Right atrium auricular region (tissue), 2 donors: ENCODE data around the gene ASB6. TPM values are rescaled to one million over a fixed set of nuclear protein-coding genes. Genes with fewer than 3 reads are reported as not detected.

Experiments
- DNase-seq: peaks from one replicate; pipeline ENCODE4 v3.0.0-alpha.2; 2019; ENCODE audit warnings: low spot score
- H3K27ac ChIP-seq, 2 donors: fragments of 200-600 bp; sonication (generic); 1 replicate in 1 of 2; 2 replicates in 1 of 2; pipeline ENCODE4 v1.5.1; 2016 to 2019
- H3K27me3 ChIP-seq, 2 donors: fragments of 200-600 bp; sonication (generic); one replicate each; pipeline versions ENCODE4 v1.5.1 to v1.6.0; 2017 to 2019
- H3K36me3 ChIP-seq: fragments of 200-600 bp; sonication (generic); one replicate; pipeline ENCODE4 v1.5.1; 2016
- H3K4me1 ChIP-seq, 2 donors: fragments of 200-600 bp; sonication (generic); one replicate each; pipeline versions ENCODE4 v1.5.1 to v1.6.0; 2017 to 2019
- H3K4me3 ChIP-seq, 2 donors: fragments of 200-600 bp; sonication (generic); 1 replicate in 1 of 2; 2 replicates in 1 of 2; pipeline ENCODE4 v1.5.1; 2017 to 2019; ENCODE audit warnings: mild to moderate bottlenecking in 1 of 2, moderate library complexity in 1 of 2
- H3K9me3 ChIP-seq, 2 donors: fragments of 200-600 bp; sonication (generic); one replicate each; pipeline ENCODE4 v1.5.1; 2019
- total RNA-seq, 2 donors: library from RNA; depleted of rRNA; stranded (reverse); fragments of >200 nt; gene quantifications; one replicate each; pipeline ENCODE4 v1.1.0, GENCODE V29; 2016
- TF ChIP-seq, protein P1 (sequence below), 2 donors: fragments of 200-600 bp; sonication (generic); IDR thresholded peaks; one replicate each; pipeline ENCODE4 v1.5.1; 2019; ENCODE audit warnings: antibody characterized with exemption in 2 of 2

The ASB6 gene
- total RNA-seq, 2 donors from 2014 or later = 10.2 to 12.6 TPM

GRCh38 chr9:129650680-129651235 is 8.8 kb upstream of the ASB6 start:
- no peaks in the 10 kb centered on the region for H3K27me3 ChIP-seq
- no peaks in the 10 kb centered on the region for H3K36me3 ChIP-seq
- no peak for DNase-seq
- TF ChIP-seq, protein P1, sequence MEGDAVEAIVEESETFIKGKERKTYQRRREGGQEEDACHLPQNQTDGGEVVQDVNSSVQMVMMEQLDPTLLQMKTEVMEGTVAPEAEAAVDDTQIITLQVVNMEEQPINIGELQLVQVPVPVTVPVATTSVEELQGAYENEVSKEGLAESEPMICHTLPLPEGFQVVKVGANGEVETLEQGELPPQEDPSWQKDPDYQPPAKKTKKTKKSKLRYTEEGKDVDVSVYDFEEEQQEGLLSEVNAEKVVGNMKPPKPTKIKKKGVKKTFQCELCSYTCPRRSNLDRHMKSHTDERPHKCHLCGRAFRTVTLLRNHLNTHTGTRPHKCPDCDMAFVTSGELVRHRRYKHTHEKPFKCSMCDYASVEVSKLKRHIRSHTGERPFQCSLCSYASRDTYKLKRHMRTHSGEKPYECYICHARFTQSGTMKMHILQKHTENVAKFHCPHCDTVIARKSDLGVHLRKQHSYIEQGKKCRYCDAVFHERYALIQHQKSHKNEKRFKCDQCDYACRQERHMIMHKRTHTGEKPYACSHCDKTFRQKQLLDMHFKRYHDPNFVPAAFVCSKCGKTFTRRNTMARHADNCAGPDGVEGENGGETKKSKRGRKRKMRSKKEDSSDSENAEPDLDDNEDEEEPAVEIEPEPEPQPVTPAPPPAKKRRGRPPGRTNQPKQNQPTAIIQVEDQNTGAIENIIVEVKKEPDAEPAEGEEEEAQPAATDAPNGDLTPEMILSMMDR (IDR thresholded peaks at IDR 0.05) = no peak
- no peaks in the 10 kb centered on the region for H3K9me3 ChIP-seq
- H3K4me1 ChIP-seq = no peaks in the 10 kb centered on the region
- no peak overlapping the region for H3K27ac ChIP-seq
- H3K4me3 ChIP-seq = no peak overlapping the region

- DNase-seq = no peak
- Histone ChIP-seq H3K27ac (no peak overlapping the region), H3K36me3 (no peaks in the 10 kb centered on the region), H3K9me3 (no peaks in the 10 kb centered on the region), H3K4me1 (no peaks in the 10 kb centered on the region), H3K27me3 (no peaks in the 10 kb centered on the region), H3K4me3 (no peak overlapping the region)
- TF ChIP-seq, protein P1 (IDR thresholded peaks at IDR 0.05) = no peak
Observed at GRCh38 chr9:129649726-129650679, 8.1 kb upstream of the ASB6 start.

DNA sequence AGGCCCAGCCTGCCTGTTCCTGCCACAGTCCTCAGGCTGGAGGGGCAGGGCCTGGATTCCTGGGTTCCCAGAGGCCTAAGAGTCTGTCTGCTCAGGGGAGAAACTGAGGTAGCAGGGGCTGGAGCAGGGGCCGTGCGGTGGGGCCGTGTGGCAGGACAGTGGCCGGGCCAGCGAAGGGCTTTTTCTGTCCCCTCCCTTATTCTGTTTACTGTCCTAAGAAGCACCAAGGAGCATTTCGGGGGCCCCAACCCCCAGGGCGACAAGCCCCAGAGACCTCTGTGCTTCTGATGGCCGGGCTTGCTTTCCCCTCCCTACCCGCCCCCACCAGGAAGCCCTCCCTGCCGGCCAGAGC is 6.8 kb upstream of the ASB6 start:
- Histone ChIP-seq H3K9me3 (no peaks in the 10 kb centered on the region), H3K4me3 (no peak overlapping the region), H3K4me1 (no peaks in the 10 kb centered on the region), H3K36me3 (no peaks in the 10 kb centered on the region), H3K27me3 (no peaks in the 10 kb centered on the region), H3K27ac (no peak overlapping the region)
- TF ChIP-seq, protein P1 (IDR thresholded peaks at IDR 0.05) = no peak
- no peak for DNase-seq

DNA sequence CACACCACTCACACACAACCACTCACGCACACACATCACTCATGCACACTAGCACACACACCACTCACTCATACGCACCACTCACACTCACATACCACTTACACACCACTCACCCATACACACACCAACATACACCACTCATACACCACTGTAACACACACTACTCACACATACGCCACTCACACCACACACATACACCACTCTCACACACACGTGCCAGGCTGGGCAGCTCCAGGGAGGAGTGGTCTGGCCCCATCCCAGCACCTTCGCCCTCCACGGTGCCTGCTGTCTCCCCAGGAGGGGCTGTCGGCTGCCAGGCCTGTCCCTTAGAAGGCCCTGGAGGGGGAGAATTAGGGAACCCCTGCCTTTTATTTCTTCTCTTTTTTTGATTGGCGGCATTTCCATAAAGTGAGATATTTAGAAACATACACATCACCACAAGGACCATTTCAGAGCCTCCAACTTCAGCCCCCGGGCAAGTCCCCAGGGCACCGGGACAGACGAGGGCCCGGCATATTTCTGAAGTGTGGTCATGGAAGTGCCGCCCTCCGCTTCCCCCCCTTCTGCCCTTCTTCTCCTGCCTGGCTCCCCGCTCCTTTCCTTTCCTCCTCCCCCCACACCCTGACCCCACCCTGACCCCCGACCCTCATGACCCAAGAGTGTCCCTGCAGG is 6.3 kb upstream of the ASB6 start:
- Histone ChIP-seq H3K9me3 (no peaks in the 10 kb centered on the region), H3K27me3 (no peaks in the 10 kb centered on the region), H3K36me3 (no peaks in the 10 kb centered on the region), H3K4me3 (no peak overlapping the region), H3K4me1 (no peaks in the 10 kb centered on the region), H3K27ac (no peak overlapping the region)
- TF ChIP-seq, protein P1 (IDR thresholded peaks at IDR 0.05) = no peak
- no peak for DNase-seq

DNA sequence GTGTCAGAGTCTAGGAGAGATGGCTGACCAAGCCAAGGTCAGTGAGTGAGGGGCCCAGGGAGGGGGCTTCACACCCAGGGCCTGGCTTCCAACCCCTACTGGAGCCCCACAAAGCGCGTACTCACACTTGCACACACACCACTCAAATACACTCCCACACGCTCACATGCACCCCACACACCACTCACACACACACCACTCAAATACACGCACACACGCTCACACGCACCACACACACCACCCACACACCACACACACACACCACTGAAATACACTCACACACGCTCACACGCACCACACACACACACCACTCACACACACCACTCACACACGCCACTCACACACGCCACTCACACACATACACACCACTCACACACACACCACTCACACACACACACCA is 5.7 kb upstream of the ASB6 start:
- DNase-seq = no peak
- Histone ChIP-seq H3K9me3 (no peaks in the 10 kb centered on the region), H3K27ac (no peak overlapping the region), H3K4me1 (peaks cover 0 to 3% of the 10 kb centered on the region in 2 donors), H3K36me3 (no peaks in the 10 kb centered on the region), H3K27me3 (no peaks in the 10 kb centered on the region), H3K4me3 (no peak overlapping the region)
- TF ChIP-seq, protein P1 (IDR thresholded peaks at IDR 0.05) = no peak
